ENCODE data around the gene MED16.

DNA sequence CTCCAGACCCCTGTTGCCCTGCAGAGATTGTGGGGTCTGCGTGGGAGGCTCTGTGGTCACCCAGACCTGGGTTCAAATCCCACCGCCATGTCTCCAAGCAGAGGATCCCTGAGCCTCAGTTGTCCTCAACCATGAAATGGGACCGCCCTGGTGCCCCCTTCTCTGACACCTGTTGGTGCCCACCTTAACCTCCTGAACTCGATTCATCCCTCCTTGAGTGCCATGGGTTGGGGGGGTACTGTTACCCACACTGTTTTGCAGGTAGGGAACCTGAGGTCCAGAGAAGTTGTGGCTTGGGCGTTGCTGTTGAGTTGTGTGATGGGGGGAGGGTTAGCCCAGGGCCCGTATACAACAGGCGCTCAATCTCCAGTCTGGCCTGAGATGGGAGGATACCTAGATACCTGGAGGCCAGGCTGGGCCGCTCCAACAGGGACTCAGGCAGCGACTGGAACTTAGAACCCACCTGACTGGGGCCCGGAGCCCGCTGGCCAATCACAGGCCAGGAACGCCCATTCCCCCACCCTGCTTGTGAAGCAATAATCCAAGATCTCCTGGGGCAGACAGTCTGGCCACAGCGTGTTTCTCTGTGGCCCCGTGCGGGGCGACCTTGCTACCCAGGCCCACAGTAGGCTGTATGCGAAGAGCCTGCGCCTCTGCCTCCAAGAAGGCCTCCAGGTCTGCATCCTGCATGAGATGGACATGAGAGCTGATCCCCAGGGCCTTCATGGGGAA lies 35.6 kb upstream of the MED16 start:
- no peak for TF ChIP-seq POLR2A (IDR thresholded peaks at IDR 0.05; ENCODE audit: low read depth, low read length)
- no peak for TF ChIP-seq POLR2AphosphoS5 (IDR thresholded peaks at IDR 0.05; ENCODE audit: low read depth, low read length)

Measured in GM12891 (cell line).